Measurements from ENCODE around the gene ARSB.

- TF ChIP-seq, protein P1, sequence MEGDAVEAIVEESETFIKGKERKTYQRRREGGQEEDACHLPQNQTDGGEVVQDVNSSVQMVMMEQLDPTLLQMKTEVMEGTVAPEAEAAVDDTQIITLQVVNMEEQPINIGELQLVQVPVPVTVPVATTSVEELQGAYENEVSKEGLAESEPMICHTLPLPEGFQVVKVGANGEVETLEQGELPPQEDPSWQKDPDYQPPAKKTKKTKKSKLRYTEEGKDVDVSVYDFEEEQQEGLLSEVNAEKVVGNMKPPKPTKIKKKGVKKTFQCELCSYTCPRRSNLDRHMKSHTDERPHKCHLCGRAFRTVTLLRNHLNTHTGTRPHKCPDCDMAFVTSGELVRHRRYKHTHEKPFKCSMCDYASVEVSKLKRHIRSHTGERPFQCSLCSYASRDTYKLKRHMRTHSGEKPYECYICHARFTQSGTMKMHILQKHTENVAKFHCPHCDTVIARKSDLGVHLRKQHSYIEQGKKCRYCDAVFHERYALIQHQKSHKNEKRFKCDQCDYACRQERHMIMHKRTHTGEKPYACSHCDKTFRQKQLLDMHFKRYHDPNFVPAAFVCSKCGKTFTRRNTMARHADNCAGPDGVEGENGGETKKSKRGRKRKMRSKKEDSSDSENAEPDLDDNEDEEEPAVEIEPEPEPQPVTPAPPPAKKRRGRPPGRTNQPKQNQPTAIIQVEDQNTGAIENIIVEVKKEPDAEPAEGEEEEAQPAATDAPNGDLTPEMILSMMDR (conservative IDR thresholded peaks at IDR 0.05; ENCODE audit: low read length), result no peak
- TF ChIP-seq EZH2phosphoT487 (IDR thresholded peaks at IDR 0.05; ENCODE audit: borderline replicate concordance), result no peak
Observed at GRCh38 chr5:78985116-78985724, at the start of gene ARSB.
